KMS-11 (cell line): ENCODE data around the gene SLX4.

Experiments
- H2AFZ ChIP-seq: fragments of 200-600 bp; sonication (generic); 2 replicates; pipeline ENCODE4 v1.6.1; 2016; ENCODE audit warnings: antibody characterized with exemption, mixed run types, low read depth
- H3K27ac ChIP-seq: fragments of 200-600 bp; sonication (generic); 2 replicates; pipeline ENCODE4 v1.6.1; 2016; ENCODE audit warnings: mild to moderate bottlenecking, mixed run types
- H3K27me3 ChIP-seq: fragments of 200-600 bp; sonication (generic); 2 replicates; pipeline ENCODE4 v1.6.1; 2017; ENCODE audit warnings: mild to moderate bottlenecking, low read depth, mixed run types, moderate library complexity; ENCODE audit not compliant: insufficient read depth
- H3K36me3 ChIP-seq: fragments of 200-600 bp; sonication (generic); 2 replicates; pipeline ENCODE4 v1.6.1; 2017; ENCODE audit warnings: mild to moderate bottlenecking, mixed run types; ENCODE audit not compliant: insufficient read depth
- H3K4me1 ChIP-seq: fragments of 200-600 bp; sonication (generic); 2 replicates; pipeline ENCODE4 v1.6.1; 2016; ENCODE audit warnings: mild to moderate bottlenecking, low read depth, mixed run types; ENCODE audit not compliant: poor library complexity, severe bottlenecking
- H3K4me2 ChIP-seq: fragments of 200-600 bp; sonication (generic); 2 replicates; pipeline ENCODE4 v1.7.0; 2016; ENCODE audit warnings: mild to moderate bottlenecking, mixed run types
- H3K4me3 ChIP-seq: fragments of 200-600 bp; sonication (generic); IDR thresholded peaks from 2 replicates; pipeline ENCODE4 v1.6.1; 2017; ENCODE audit warnings: low read depth, low read length, mixed read lengths; ENCODE audit not compliant: insufficient read depth
- H3K79me2 ChIP-seq: fragments of 200-600 bp; sonication (generic); 2 replicates; pipeline ENCODE4 v1.6.1; 2016; ENCODE audit warnings: low read depth, mixed run types; ENCODE audit not compliant: insufficient read depth
- H3K9ac ChIP-seq: fragments of 200-600 bp; sonication (generic); 2 replicates; pipeline ENCODE4 v1.6.1; 2016; ENCODE audit warnings: mild to moderate bottlenecking, mixed run types
- H4K20me1 ChIP-seq: fragments of 200-600 bp; sonication (generic); 2 replicates; pipeline ENCODE4 v1.6.1; 2016; ENCODE audit warnings: mild to moderate bottlenecking, mixed run types; ENCODE audit not compliant: insufficient read depth
- TF ChIP-seq, protein P1 (sequence below): fragments of 200-600 bp; sonication (generic); conservative IDR thresholded peaks from 2 replicates; pipeline ENCODE4 v1.6.1; 2017; ENCODE audit warnings: low read depth, mild to moderate bottlenecking, antibody characterized with exemption, low read length, moderate library complexity, mixed read lengths

SLX4 gene

DNA sequence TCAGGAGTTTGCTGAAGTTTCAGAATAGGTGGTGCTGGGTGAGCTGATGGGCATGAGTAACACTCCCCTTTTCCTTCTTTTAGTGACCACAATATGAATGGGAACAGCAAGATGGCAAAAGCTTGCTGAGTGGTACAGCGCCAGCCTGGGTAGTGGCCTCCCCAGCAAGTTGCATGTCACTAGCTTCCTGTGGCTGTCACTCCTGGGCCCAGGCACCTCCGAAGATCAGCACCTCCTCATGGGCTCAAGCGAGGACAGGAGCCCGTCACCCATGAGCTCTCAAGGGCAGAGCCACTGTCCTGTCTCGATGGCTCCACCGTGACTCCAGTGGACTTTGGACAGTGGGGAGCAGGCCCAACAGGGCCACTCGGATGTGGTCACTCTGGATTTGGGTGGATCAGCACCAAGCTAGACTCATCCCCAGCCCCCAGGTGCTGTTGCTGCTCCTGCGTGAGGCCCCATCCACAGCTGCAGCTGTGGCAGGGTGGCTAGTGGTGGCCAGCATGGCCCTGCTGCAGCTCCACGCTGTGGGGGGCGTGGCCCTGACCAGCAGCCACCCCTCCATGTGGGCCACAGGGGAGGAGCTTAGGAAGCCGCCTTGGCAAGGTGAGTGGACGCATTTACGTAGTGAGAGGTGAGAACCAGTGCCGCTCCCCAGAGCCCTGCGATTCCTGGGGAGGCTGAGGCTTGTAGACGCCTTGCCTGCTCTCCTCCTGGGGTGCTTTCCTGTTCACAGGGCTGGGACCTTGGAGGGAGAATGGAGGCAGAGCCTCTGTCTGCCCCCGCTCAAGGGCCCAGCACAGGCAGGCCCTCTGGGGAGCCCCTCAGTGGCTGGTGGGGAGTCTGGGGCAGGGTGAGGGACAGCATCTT, 29.5 kb upstream of the SLX4 start:
- H2AFZ ChIP-seq: no peak overlapping the region
- no peaks in the 10 kb centered on the region for H4K20me1 ChIP-seq
- H3K36me3 ChIP-seq: no peaks in the 10 kb centered on the region
- TF ChIP-seq, protein P1, sequence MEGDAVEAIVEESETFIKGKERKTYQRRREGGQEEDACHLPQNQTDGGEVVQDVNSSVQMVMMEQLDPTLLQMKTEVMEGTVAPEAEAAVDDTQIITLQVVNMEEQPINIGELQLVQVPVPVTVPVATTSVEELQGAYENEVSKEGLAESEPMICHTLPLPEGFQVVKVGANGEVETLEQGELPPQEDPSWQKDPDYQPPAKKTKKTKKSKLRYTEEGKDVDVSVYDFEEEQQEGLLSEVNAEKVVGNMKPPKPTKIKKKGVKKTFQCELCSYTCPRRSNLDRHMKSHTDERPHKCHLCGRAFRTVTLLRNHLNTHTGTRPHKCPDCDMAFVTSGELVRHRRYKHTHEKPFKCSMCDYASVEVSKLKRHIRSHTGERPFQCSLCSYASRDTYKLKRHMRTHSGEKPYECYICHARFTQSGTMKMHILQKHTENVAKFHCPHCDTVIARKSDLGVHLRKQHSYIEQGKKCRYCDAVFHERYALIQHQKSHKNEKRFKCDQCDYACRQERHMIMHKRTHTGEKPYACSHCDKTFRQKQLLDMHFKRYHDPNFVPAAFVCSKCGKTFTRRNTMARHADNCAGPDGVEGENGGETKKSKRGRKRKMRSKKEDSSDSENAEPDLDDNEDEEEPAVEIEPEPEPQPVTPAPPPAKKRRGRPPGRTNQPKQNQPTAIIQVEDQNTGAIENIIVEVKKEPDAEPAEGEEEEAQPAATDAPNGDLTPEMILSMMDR: no peak
- no peak overlapping the region for H3K27ac ChIP-seq
- H3K9ac ChIP-seq: no peak overlapping the region
- H3K79me2 ChIP-seq: no peaks in the 10 kb centered on the region
- H3K27me3 ChIP-seq: no peaks in the 10 kb centered on the region
- H3K4me1 ChIP-seq: peaks cover 12% of the 10 kb centered on the region
- H3K4me3 ChIP-seq: no peak overlapping the region
- no peak overlapping the region for H3K4me2 ChIP-seq

DNA sequence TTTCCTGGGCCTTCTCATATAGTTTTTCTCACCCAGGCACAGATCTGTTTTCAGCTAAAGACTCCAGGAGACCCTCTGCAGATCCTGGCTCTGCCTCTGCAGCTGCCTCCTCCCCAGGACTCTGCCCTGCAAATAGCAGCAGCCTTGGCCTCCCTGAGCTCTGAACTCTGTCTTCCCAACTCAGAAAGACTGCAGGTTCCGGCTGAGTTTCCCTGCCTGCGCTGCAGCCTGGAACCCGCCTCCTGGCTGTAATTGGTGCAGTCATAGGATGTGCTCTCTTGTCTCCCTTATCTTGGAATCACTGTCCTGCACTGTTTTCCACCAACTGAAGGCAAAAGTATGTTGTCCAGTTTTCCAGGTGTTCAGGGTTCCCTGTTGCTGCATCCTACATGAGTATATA, 28.8 kb upstream of the SLX4 start:
- Histone ChIP-seq H3K4me3 (no peak overlapping the region), H3K4me1 (peaks cover 12% of the 10 kb centered on the region), H3K4me2 (no peak overlapping the region), H2AFZ (no peak overlapping the region), H3K27me3 (no peaks in the 10 kb centered on the region), H3K79me2 (no peaks in the 10 kb centered on the region), H4K20me1 (no peaks in the 10 kb centered on the region), H3K27ac (no peak overlapping the region), H3K9ac (no peak overlapping the region), H3K36me3 (no peaks in the 10 kb centered on the region)
- TF ChIP-seq, protein P1: no peak

DNA sequence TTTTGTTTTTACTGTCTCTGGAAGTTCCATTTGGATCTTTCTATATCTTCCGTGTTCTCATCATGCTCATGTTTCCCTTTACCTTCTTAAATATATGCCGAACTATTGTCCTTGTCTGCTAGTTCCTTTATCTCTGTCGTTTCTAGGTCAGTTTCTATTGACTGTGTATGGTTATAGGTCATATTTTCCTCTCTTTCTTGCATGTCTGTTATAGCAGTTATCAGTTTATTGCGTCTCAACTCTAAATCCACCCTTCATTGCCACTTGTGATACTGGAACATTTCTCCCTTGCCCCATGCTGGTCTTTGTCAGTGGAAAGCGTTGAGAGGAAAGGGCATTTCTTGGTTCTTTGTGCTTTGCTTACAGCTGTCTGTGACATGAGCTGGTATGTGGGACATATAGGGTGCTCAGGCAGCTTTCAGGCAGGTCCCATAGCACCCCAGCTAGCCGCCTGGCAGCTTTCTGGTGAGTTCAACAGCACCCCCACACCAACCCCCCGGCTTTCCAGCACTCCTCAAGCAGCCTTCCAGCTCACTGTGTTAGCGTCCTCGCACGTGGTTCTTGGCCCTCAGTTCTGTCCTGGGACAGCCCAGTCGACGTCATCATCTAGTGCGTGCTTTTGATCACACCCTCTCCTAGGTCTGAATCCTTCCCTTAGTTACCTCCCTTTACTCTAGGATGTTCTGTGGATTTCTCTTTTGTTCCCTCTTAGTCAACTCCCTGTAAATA, 27.7 kb upstream of the SLX4 start:
- no peaks in the 10 kb centered on the region for H4K20me1 ChIP-seq
- no peaks in the 10 kb centered on the region for H3K79me2 ChIP-seq
- no peak overlapping the region for H2AFZ ChIP-seq
- no peak overlapping the region for H3K4me3 ChIP-seq
- no peaks in the 10 kb centered on the region for H3K36me3 ChIP-seq
- no peak overlapping the region for H3K27ac ChIP-seq
- H3K4me2 ChIP-seq: no peak overlapping the region
- H3K4me1 ChIP-seq: peaks cover 12% of the 10 kb centered on the region
- TF ChIP-seq, protein P1: no peak
- H3K9ac ChIP-seq: no peak overlapping the region
- no peaks in the 10 kb centered on the region for H3K27me3 ChIP-seq

DNA sequence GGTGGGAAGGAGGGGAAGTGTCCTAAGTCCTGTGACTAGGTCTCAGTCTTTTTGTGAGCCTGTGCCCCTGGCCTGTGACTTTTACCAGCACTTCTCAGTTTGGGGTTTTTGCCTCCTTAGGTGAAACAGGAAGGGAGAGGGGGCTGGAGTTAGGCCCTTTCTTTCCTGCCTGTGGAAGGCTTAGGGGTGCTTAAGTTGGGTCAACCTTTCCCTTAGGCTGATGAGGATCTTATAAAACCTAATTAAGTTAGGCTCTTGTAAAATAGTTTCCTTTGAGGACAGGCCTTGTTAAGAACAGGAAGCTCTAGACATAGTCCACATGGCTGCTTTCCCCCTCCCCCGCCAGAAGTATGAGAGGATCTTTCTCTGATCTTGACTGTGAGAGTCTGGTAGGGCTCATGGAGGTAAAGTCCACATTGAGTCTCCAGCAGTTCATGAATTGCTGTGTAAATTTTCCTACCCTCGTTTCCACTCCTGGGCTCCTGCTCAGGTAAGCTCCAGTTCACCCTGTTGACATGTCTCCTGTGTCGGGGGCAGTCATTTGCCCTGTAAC, 26.0 kb upstream of the SLX4 start:
- Histone ChIP-seq H4K20me1 (no peaks in the 10 kb centered on the region), H3K27ac (peak overlapping the region; percentile 49), H3K4me3 (no peak overlapping the region), H3K4me2 (peak overlapping the region; percentile 21; the same call in 1 of the 2 replicates), H3K4me1 (peaks cover 12% of the 10 kb centered on the region), H3K79me2 (no peaks in the 10 kb centered on the region), H2AFZ (peak overlapping the region; percentile 65), H3K27me3 (no peaks in the 10 kb centered on the region), H3K36me3 (no peaks in the 10 kb centered on the region), H3K9ac (peak overlapping the region; percentile 41; the same call in 1 of the 2 replicates)
- TF ChIP-seq, protein P1: no peak
